Measurements from ENCODE around the gene EPHA2.

DNA sequence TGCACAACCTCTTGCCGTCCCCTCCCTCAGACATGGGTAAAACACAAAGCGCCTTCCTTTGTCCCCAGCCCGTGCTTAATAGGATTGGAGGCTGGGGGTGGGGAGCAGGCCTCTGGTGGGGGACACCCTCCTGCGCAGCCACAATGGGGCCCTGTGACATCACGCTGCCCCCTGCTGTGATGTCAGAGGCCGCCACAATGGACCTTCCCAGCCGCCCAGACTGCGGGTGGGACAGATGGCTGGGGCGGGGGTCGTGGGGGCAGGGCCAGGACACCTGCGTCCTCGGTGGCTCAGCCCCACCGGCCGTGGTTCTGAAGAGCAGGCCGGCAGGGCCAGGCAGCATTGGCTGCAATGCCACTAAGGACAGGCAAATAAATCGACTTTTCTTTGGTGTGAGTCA is 39.9 kb downstream of the EPHA2 start:
- TF ChIP-seq, protein P1, sequence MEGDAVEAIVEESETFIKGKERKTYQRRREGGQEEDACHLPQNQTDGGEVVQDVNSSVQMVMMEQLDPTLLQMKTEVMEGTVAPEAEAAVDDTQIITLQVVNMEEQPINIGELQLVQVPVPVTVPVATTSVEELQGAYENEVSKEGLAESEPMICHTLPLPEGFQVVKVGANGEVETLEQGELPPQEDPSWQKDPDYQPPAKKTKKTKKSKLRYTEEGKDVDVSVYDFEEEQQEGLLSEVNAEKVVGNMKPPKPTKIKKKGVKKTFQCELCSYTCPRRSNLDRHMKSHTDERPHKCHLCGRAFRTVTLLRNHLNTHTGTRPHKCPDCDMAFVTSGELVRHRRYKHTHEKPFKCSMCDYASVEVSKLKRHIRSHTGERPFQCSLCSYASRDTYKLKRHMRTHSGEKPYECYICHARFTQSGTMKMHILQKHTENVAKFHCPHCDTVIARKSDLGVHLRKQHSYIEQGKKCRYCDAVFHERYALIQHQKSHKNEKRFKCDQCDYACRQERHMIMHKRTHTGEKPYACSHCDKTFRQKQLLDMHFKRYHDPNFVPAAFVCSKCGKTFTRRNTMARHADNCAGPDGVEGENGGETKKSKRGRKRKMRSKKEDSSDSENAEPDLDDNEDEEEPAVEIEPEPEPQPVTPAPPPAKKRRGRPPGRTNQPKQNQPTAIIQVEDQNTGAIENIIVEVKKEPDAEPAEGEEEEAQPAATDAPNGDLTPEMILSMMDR (IDR thresholded peaks at IDR 0.05) = no peak
- TF ChIP-seq RXRA (IDR thresholded peaks at IDR 0.05; ENCODE audit: borderline replicate concordance, low read depth) = no peak
- no peak for TF ChIP-seq NFIC (IDR thresholded peaks at IDR 0.05; ENCODE audit: borderline replicate concordance)
- TF ChIP-seq TAF1 (IDR thresholded peaks at IDR 0.05; ENCODE audit: borderline replicate concordance, low read depth, low read length) = no peak
- TF ChIP-seq RAD21 (IDR thresholded peaks at IDR 0.05; ENCODE audit: low read length) = no peak
- TF ChIP-seq, protein P2, sequence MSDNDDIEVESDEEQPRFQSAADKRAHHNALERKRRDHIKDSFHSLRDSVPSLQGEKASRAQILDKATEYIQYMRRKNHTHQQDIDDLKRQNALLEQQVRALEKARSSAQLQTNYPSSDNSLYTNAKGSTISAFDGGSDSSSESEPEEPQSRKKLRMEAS (IDR thresholded peaks at IDR 0.05; ENCODE audit: low read depth) = no peak
- TF ChIP-seq FOSL2 (IDR thresholded peaks at IDR 0.05; ENCODE audit: borderline replicate concordance, low read depth) = no peak
- TF ChIP-seq, protein P3, sequence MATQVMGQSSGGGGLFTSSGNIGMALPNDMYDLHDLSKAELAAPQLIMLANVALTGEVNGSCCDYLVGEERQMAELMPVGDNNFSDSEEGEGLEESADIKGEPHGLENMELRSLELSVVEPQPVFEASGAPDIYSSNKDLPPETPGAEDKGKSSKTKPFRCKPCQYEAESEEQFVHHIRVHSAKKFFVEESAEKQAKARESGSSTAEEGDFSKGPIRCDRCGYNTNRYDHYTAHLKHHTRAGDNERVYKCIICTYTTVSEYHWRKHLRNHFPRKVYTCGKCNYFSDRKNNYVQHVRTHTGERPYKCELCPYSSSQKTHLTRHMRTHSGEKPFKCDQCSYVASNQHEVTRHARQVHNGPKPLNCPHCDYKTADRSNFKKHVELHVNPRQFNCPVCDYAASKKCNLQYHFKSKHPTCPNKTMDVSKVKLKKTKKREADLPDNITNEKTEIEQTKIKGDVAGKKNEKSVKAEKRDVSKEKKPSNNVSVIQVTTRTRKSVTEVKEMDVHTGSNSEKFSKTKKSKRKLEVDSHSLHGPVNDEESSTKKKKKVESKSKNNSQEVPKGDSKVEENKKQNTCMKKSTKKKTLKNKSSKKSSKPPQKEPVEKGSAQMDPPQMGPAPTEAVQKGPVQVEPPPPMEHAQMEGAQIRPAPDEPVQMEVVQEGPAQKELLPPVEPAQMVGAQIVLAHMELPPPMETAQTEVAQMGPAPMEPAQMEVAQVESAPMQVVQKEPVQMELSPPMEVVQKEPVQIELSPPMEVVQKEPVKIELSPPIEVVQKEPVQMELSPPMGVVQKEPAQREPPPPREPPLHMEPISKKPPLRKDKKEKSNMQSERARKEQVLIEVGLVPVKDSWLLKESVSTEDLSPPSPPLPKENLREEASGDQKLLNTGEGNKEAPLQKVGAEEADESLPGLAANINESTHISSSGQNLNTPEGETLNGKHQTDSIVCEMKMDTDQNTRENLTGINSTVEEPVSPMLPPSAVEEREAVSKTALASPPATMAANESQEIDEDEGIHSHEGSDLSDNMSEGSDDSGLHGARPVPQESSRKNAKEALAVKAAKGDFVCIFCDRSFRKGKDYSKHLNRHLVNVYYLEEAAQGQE (IDR thresholded peaks at IDR 0.05; ENCODE audit: low read depth, low read length) = no peak
- no peak for TF ChIP-seq ELF1 (IDR thresholded peaks at IDR 0.05)
- TF ChIP-seq, protein P4, sequence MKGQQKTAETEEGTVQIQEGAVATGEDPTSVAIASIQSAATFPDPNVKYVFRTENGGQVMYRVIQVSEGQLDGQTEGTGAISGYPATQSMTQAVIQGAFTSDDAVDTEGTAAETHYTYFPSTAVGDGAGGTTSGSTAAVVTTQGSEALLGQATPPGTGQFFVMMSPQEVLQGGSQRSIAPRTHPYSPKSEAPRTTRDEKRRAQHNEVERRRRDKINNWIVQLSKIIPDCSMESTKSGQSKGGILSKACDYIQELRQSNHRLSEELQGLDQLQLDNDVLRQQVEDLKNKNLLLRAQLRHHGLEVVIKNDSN (IDR thresholded peaks at IDR 0.05; ENCODE audit: borderline replicate concordance, low read depth) = no peak
- TF ChIP-seq EZH2phosphoT487 (IDR thresholded peaks at IDR 0.05; ENCODE audit: borderline replicate concordance, low read depth) = no peak
